ENCODE data around the gene DLL3.

The DLL3 gene

DNA sequence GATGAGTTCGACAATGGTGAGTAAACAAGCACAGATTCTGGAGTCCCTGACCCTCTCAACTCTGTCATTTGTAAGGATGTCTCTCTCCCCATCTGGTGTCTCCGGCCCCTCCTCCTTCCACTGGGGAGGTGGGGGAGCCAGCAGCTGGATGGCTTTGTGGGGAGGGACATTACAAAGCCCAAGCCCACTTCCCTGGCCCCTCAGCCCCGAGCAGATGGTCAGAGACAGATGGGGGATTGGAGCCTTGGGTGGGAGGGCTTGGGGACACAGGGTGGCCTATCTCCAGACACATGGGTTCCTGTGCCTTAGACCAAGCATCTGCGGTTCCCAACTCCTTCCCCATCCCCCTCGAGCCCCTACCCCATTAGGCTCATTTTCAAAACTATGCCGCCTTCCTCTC, 15.6 kb upstream of the DLL3 start:
- DNase-seq = no peak

DNA sequence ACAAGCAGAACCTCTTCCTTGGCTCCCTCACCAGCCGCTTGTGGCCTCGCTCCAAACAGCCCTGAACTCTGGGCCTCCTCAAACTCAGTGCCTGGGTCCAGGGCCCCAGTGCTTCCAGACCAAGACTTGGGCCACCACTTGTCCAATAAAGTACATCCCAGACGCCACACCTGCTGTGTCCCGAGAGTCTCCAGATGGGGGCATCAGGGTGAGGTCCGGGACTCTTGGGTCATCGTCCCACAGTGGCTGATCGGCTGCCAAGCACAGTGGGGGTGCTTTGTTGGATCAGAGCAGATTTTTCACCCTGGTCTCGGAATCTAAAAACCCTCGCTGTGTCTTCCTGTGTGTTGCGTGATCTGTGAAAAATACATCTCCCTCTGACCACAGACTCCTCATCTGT, 9.0 kb upstream of the DLL3 start:
- no peak for DNase-seq

DNA sequence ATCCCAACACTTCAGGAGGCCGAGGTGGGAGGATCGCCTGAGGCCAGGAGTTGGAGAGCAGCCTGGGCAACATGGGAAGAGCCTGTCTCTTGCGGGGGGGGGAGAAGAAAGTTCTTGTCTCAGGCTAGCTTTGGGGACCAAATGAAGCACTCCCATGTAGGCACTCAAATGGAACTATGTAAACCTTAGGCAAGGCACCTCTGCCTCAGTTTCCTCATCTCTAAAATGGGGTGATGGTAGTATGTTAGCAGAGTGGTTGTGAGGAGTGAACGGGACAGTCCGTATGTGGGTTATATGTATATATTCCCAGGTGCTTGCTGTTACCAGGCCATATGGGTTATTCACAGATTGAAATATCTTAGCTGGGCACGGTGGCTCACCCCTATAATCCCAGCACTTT, 6.5 kb upstream of the DLL3 start:
- DNase-seq = no peak

DNA sequence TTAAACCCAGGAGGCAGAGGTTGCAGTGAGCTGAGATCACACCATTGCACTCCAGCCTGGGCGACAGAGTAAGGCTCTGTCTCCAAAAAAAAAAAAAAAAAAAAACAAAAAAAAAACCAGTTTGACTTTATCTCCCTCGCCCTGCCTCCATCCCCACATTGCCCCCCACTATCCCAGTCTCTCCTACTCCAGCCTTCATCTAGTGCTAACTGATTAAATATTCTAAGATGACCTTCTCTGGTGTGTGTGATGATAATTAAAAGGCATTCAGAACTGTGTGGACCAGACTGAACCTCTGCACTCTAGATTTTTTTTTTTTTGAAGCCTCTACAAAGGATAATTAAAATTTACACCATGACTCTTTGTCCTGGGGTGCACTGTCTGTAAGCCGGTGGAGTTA, 6.0 kb upstream of the DLL3 start:
- DNase-seq = no peak

DNA sequence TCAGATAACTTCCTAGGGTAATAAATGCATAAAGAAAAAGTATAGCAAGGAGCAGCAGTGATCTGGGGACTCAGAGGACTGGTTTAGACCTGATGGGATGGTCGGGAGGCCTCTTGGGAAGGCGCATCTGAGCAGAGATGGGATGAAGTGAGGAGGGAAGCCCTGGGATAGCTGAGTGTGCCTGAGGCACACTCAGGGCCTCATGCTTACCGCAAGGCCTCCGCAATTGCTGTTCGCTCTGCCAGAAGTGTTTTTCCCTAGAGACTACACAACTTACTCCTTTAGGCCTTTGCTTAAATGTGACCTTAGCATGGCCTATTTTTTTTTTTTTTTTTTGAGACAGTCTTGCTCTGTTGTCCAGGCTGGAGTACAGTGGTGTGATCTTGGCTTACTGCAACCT, 4.1 kb upstream of the DLL3 start:
- DNase-seq = no peak

DNA sequence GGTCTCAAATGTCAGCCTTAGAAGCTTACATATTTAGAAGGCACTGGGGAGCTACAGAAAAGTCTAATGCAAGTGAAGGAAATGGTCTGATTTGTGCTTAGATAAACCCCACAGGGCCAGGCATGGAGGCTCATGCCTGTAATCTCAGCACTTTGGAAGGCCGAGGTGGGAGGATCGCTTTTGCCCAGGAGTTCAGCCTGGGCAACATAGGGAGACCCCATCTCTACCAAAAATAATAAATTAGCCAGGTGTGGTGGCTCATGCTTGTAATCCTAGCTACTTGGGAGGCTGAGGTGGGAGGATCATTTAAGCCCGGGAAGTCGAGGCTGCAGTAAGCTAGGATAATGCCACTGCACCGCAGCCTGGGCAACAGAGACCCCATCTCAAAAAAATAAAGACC, 2.7 kb upstream of the DLL3 start:
- DNase-seq = no peak

DNA sequence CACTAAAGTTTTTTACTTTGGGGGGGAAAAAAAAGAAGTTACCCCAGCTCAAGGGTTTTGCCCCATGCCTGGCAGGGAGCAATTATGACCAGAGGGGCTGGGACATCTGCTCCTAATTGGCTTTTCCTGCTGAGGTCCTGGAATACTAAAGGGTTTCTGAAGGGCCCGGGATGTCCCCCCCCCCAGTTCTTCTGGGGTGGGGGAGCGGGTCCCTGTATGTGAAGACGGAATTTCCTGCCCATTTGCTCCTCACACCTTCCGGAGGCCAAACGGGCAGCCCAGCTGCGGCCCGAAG, 1.1 kb upstream of the DLL3 start:
- DNase-seq = no peak

DNA sequence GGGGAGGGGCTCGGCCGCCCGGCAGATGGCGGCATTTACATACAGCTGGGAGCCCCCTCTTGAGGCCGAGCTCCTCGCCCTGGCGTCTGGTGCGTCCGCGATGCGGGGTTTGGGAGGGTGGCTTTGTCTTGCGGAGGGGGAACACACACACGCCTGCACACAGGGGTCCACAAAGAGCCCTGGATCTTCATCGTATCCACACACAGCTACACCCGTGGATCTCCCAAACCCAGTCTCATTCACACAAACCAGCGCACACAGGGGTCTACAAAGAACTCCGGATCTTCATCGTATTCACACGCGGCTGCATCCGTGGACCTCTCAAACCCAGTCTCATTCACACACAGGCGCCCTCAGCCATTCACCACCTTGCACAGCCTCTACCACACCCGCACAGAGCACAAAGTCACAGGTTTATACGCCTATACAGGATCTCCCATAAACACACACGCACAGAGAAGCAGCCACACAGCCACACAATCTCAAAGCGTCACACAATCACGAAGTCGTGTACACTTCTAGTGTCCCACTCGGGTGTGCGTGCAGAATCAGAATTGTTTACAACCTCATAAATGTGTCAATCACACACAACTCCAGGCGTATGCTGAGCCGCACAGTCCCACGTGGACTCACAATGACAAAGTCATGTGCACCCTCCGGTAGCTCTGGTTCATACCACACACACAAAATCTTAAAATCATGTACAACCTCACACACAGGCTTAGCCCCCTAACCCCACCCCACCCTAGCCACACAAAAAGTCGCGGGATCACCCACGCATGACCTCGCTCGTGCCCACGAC, 550 bp upstream of the DLL3 start:
- DNase-seq = peak; percentile 70

DNA sequence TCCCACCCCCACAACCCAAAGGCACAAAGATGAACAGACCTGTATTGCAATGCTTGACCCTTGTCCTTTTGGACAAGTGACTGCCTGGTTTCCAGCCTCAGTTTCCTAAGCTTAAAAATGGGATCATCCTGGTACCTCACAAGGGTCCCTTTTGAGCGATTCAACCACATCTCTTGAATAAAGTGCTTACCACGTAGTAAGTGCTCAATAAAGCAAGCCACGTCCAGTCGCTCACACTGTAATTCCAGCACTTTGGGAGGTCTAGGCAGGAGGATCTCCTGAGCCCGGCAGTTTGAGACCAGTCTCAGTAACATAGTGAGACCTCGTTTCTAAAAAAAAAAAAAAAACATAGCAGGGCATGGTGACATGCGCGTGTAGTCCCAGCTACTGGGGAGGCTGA, 1.2 kb downstream of the DLL3 start:
- no peak for DNase-seq

DNA sequence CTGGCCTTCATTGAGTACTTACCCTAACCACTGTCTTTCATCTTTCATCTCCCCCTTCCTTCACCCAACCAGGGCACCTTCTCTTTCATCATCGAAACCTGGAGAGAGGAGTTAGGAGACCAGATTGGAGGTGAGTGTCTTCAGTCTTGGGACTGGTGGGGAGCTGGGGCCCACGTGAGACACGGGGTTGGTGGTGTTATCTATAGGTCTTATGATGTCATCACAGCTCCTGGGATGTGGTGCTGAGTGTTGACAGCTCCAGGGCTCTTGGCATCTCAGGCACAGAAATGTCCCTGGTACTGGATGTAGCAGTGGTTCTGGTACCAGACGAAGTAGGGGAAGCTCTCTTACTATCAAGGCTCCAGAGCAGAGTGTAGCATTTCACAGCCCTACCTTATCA, 1.8 kb downstream of the DLL3 start:
- DNase-seq = no peak

DNA sequence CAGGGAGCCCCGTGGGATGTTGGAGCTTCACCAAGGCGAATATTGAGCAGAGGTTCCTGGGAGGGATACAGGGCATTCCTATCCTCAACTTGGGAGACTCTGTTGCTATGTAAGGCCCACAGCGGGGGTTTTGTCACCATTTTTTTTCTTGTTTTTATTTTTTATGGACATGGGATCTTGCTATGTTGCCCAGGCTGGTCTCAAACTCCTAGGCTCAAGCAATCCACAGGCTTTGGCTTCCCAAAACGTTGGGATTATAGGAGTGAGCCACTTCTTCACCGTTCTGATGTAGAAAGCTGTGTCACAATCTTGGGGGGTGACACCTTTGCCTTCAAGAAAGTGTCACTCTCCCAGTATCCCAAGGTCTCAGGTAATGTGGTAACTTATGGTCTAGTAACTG, 2.6 kb downstream of the DLL3 start:
- no peak for DNase-seq

DNA sequence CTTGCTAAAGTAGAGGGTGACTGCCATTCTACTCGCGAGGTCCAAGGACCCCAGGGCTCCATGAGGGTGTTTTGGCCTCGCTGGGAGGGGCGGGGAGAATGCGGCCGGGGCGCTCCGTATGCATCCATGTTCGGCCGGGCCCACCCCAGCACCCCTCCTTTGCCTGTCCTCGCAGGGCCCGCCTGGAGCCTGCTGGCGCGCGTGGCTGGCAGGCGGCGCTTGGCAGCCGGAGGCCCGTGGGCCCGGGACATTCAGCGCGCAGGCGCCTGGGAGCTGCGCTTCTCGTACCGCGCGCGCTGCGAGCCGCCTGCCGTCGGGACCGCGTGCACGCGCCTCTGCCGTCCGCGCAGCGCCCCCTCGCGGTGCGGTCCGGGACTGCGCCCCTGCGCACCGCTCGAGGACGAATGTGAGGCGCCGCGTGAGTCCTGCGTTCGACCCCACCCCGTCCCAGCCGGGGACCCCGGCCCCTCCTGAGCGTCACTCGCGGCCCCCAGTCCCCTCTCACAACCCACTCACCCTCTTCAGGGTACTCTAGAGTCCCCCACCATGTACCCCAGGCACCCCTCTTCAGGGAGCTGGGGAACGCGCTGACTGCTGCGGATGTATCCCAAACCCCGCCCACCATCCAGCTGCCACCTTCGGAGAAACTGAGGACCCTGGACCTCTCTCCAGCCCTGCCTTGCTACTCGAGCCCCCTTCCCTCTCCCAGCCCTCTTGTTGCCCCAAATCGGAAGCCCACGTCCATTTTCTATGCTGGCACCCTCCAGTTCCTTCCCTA, 4.1 kb downstream of the DLL3 start:
- no peak for DNase-seq

DNA sequence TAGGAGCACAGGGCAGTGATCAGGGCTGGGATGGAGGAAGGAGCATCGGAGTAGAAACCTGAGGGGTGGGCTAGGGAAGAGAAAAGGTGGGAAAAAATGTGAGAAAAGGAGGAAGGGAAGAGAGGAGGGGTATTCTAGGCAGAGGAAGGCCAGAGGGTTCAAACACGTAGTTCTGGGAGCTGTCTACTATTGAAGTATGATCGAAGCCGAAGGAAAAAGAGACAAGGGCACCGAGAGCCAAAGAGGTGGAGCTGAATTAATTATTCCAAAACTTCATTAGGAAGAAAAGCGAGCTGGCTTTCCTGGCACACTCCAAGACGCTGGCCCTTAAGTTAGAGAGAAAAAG, 7.8 kb downstream of the DLL3 start:
- no peak for DNase-seq

DNA sequence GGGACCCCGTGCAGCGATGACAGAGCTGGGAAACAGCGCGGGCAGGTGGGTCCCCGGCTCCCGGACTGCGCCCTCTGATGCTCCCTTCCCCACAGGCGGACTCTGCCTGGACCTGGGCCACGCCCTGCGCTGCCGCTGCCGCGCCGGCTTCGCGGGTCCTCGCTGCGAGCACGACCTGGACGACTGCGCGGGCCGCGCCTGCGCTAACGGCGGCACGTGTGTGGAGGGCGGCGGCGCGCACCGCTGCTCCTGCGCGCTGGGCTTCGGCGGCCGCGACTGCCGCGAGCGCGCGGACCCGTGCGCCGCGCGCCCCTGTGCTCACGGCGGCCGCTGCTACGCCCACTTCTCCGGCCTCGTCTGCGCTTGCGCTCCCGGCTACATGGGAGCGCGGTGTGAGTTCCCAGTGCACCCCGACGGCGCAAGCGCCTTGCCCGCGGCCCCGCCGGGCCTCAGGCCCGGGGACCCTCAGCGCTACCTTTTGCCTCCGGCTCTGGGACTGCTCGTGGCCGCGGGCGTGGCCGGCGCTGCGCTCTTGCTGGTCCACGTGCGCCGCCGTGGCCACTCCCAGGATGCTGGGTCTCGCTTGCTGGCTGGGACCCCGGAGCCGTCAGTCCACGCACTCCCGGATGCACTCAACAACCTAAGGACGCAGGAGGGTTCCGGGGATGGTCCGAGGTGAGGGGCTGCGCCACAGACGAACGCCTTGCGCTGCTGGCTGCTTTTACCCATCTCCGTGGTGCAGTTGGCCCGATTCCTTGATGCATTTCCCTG, 8.4 kb downstream of the DLL3 start:
- peak; percentile 79 for DNase-seq

DNA sequence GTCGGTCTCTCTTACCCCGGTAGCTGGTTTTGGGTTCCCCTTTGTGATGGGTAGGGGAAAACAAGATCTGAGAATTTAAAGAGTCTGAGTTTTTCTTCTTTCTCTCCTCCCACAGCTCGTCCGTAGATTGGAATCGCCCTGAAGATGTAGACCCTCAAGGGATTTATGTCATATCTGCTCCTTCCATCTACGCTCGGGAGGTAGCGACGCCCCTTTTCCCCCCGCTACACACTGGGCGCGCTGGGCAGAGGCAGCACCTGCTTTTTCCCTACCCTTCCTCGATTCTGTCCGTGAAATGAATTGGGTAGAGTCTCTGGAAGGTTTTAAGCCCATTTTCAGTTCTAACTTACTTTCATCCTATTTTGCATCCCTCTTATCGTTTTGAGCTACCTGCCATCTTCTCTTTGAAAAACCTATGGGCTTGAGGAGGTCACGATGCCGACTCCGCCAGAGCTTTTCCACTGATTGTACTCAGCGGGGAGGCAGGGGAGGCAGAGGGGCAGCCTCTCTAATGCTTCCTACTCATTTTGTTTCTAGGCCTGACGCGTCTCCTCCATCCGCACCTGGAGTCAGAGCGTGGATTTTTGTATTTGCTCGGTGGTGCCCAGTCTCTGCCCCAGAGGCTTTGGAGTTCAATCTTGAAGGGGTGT, 9.1 kb downstream of the DLL3 start:
- no peak for DNase-seq

DNA sequence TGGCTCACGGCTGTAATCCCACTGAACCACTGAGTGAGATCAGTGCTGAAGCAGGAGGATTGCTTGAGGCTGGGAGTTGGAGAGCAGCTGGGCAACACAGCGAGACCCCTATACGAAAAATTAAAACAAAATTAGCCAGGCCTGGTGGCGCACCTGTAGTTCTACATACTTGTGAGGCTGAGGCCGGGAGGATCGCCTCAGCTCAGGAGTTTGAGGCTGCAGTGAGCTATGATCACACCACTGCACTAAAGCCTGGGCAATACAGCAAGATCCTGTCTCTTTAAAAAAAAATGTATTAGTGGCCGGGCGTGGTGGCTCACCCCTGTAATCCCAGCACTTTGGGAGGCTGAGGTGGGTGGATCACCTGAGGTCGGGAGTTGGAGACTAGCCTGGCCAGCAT, 9.9 kb downstream of the DLL3 start:
- DNase-seq = no peak

DNA sequence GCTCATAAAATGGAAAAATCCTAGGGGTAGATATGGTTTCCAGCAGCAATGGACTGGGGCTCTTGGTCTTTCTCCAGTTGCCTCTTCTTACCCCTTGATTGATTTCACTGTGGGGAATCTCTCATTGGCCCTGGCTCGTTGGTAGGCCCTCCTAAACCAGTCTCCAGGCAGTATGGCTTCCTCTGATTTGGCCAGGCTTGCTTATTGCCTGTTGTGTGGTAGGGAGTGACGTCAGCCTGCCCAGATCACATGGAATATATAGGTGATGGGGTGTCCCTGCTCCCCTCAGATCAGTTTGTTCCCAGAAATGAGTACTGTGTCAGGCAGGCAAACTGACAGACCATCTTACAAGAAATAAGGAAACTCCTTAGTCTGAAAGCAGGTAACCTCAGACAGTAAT, 10.5 kb downstream of the DLL3 start:
- no peak for DNase-seq

DNA sequence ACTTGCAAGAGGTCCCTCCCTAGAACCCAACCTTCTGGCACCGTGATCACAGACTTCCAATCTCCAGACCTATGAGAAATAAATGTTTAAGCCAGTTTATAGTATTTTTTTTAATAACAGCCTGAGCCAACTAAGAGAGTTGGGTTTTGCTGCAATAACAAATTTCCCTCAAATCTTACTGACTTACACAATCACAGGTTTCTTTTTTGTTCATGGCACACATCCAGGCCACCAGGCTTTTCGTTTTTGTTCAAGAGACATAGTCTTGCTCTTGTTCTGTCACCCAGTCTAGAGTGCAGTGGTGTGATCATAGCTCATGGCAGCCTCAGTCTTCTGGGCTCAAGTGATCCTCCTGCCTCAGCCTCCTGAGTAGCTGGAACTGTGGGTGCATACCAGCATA, 14.2 kb downstream of the DLL3 start:
- no peak for DNase-seq

DNA sequence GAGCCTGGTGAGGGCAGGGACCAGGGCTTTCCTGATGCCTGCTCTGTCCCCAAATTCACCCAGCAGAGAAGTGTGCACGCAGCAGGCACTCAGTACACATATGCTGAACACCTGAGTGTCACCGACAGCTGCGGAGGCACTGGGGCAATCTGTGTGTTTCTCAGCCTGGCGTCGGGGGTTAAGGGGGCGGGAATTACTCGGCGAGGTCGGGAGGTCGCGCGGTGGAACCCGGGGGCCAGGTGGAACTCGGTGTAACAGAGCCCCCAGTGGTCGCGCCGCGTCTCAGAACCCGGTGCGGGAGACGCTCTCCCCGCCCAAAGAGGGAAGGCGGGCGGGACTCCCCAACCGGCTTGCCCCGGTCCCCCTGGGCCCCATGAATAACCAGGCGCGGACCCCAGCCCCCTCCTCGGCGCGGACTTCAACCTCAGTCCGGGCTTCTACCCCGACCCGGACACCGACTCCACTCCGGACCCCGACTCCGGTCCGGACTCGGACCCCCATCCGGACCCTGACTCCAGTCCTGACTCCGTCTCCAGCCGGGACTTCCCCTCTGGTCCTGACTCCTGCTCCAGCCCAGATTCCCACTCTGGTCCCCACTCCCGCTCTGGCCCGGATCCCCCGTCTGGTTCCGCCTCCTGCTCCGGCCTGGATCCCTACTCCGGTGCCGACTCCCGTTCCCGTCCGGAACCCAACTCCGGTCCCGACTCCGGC, 16.2 kb downstream of the DLL3 start, which contains the start of gene SELENOV:
Gene SELENOV (plus strand): TSS at position 300 of the 711 bp plus-strand sequence. CDS start 74 bp downstream, at position 374.
- peak; percentile 35 for DNase-seq

DNA sequence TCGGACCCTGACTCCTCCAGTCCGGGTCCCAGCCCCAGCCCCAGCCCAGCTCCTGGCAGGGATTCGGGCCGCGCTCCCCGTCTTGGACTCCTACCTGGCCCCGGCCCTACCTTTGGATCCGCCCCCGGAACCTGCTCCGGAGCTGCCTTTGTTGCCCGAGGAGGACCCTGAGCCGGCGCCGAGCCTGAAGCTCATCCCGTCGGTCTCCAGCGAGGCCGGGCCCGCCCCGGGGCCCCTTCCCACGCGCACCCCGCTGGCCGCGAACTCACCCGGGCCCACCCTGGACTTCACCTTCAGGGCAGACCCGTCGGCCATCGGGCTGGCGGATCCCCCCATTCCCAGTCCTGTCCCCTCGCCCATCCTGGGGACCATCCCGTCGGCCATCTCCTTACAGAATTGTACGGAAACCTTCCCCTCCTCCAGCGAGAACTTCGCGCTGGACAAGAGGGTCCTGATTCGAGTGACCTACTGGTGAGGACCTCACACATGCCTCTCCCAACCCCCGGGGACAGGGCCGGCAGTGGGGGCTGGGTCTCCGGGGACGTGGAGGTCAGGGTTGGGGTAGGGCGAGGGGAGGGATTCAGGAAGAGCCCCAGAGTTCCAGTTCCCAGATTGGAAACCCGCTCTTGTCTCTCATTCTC, 16.9 kb downstream of the DLL3 start:
- no peak for DNase-seq

DNA sequence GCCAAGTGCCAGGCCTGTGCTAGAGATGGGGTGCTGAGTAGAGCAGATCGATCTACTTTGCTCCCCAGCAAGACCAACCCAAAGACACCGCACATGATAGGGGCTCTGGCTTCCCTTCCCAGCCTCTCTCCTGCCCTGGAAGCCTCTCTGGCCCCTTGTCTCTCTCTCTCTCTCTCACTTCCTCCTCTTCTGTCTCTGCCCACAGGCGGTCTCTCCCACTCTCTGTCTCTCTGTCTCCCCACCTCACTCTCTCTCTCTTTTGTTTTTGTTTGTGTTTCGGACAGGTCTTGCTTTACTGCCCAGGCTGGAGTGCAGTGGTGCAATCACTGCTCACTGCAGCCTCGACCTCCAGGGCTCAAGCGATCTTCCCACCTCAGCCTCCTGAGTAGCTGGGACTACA, 17.5 kb downstream of the DLL3 start:
- DNase-seq = no peak

DNA sequence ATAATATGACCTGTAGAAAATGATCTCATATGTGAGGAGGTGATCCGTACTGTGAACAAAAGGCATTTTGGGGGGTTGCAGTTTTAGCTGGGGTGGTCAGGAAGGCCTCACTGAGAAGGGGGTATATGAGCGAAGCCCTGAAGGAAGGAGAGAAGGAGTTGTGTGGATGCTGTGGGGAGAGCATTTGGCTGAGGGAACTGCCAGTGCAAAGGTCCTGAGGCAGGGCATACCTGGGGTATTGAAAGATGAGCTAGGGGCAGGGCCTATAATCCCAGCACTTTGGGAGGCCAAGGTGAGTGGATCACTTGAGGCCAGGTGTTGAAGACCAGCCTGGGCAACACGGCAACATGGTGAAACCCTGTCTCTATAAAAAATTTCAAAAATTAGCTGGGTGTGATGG, 18.7 kb downstream of the DLL3 start:
- no peak for DNase-seq
